Measurements from ENCODE around the gene CNPY1.

The CNPY1 gene

DNA sequence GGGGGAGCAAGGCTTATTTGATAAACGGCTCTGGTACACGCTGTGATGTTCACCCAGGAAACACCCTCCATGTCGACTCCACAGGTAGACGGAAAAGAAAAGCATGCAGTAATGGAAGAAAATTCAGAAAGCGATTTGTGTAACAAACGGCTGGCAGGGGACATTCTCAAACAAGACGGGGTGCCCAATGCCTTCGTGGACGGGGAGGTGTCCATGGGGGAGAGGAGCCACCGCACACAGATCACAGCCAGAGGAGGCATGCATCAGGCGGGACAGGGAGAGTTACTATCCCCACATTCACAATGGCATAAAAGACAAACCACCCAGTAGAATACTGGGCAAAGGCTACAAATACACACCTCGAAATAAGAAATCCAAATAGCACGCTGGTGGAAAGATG lies 20.1 kb downstream of the CNPY1 start:
- Histone ChIP-seq H3K36me3 (ENCODE audit: insufficient read depth, low read length) (no peaks in the 10 kb centered on the region), H2AFZ (ENCODE audit: low read depth, low read length) (no peak overlapping the region), H3K4me1 (ENCODE audit: insufficient read depth, low read length) (no peaks in the 10 kb centered on the region), H3K4me2 (ENCODE audit: insufficient read depth, low read length) (no peak overlapping the region), H3K79me2 (ENCODE audit: insufficient read depth, low read length) (no peaks in the 10 kb centered on the region), H4K20me1 (ENCODE audit: insufficient read depth, low read length) (peaks cover 2% of the 10 kb centered on the region; the same call in 1 of the 2 replicates), H3K27ac (ENCODE audit: low read length) (no peak overlapping the region), H3K27me3 (ENCODE audit: insufficient read depth, low read length, poor library complexity) (peaks cover 7% of the 10 kb centered on the region), H3K4me3 (ENCODE audit: low read depth in 1 of 2, low read length in 2 of 2) (no peak overlapping the region), H3K9me3 (ENCODE audit: insufficient read depth, low read length, severe bottlenecking) (no peaks in the 10 kb centered on the region), H3K9ac (ENCODE audit: low read depth, low read length) (no peak overlapping the region)
- TF ChIP-seq, protein P1, sequence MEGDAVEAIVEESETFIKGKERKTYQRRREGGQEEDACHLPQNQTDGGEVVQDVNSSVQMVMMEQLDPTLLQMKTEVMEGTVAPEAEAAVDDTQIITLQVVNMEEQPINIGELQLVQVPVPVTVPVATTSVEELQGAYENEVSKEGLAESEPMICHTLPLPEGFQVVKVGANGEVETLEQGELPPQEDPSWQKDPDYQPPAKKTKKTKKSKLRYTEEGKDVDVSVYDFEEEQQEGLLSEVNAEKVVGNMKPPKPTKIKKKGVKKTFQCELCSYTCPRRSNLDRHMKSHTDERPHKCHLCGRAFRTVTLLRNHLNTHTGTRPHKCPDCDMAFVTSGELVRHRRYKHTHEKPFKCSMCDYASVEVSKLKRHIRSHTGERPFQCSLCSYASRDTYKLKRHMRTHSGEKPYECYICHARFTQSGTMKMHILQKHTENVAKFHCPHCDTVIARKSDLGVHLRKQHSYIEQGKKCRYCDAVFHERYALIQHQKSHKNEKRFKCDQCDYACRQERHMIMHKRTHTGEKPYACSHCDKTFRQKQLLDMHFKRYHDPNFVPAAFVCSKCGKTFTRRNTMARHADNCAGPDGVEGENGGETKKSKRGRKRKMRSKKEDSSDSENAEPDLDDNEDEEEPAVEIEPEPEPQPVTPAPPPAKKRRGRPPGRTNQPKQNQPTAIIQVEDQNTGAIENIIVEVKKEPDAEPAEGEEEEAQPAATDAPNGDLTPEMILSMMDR (IDR thresholded peaks at IDR 0.05; ENCODE audit: borderline replicate concordance, extremely low read depth, low read length, poor library complexity, severe bottlenecking), result no peak
- TF ChIP-seq EZH2 (IDR thresholded peaks at IDR 0.05; ENCODE audit: borderline replicate concordance, low read depth, low read length, severe bottlenecking), result no peak
- DNase-seq, result no peak
- no peak for ATAC-seq (ENCODE audit: insufficient read depth, low read depth)

DNA sequence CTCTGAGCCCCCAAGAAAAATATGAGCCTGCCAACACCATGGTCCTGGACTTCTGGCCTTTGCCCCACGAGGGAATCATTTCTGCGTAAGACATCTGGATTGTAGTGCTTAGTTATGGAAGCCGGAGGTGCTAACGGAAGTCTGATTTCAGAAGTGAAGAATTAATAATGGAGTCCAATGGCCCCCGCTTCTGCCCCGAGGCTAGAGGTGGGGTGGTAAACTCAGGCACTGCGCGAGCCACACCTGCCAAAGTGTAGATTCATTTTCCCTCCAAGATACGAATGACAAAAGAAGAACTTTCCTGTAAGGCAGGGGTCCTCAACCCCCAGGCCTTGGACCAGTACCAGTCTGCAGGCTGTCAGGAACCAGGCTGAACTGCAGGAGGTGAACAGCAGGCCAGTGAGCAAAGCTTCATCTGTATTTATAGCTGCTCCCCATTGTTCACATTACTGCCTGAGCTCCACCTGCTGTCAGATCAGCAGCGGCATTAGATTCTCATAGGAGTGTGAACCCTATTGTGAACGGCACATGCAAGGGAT lies 22.3 kb downstream of the CNPY1 start:
- TF ChIP-seq, protein P1 (IDR thresholded peaks at IDR 0.05; ENCODE audit: borderline replicate concordance, extremely low read depth, low read length, poor library complexity, severe bottlenecking), result peak; percentile 12
- no peak for TF ChIP-seq EZH2 (IDR thresholded peaks at IDR 0.05; ENCODE audit: borderline replicate concordance, low read depth, low read length, severe bottlenecking)

DNA sequence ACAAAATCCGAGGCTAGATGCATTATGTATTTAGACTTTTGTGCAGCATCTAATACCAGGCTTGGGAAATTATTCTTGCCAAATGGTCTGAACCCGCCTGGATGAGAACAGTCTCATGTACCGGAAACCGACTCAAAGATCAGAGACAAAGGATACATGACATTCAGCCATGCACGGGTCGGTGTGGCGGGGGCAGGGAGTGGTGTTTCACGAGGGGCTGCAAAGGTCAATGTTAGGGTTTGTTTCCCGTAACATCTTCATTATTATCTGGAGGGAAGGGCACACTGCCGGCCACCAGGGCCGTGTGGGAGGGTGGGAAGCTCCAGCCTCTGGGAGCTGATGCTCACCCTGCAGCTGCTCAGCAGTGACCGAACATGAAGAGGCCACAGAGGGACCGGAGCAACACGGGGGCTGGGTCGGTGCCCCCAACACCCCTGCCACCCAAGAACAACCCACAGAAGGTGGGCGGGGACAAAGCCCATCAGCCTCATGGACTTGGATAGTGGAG lies 23.1 kb downstream of the CNPY1 start:
- Histone ChIP-seq H3K27ac (ENCODE audit: low read length) (no peak overlapping the region), H3K4me2 (ENCODE audit: insufficient read depth, low read length) (no peak overlapping the region), H3K36me3 (ENCODE audit: insufficient read depth, low read length) (no peaks in the 10 kb centered on the region), H3K9ac (ENCODE audit: low read depth, low read length) (no peak overlapping the region), H3K9me3 (ENCODE audit: insufficient read depth, low read length, severe bottlenecking) (no peaks in the 10 kb centered on the region), H2AFZ (ENCODE audit: low read depth, low read length) (no peak overlapping the region), H4K20me1 (ENCODE audit: insufficient read depth, low read length) (no peaks in the 10 kb centered on the region), H3K27me3 (ENCODE audit: insufficient read depth, low read length, poor library complexity) (peaks cover 7% of the 10 kb centered on the region), H3K4me3 (ENCODE audit: low read depth in 1 of 2, low read length in 2 of 2) (no peak overlapping the region), H3K4me1 (ENCODE audit: insufficient read depth, low read length) (no peaks in the 10 kb centered on the region), H3K79me2 (ENCODE audit: insufficient read depth, low read length) (no peaks in the 10 kb centered on the region)
- ATAC-seq (ENCODE audit: insufficient read depth, low read depth), result no peak
- no peak for TF ChIP-seq EZH2 (IDR thresholded peaks at IDR 0.05; ENCODE audit: borderline replicate concordance, low read depth, low read length, severe bottlenecking)
- TF ChIP-seq, protein P1 (IDR thresholded peaks at IDR 0.05; ENCODE audit: borderline replicate concordance, extremely low read depth, low read length, poor library complexity, severe bottlenecking), result no peak
- no peak for DNase-seq

More for the DNA sequence above, 22.3 kb downstream of the CNPY1 start:
- H3K79me2 ChIP-seq (ENCODE audit: insufficient read depth, low read length), result no peaks in the 10 kb centered on the region
- ATAC-seq (ENCODE audit: insufficient read depth, low read depth) (no peak), DNase-seq (no peak)
- H2AFZ ChIP-seq (ENCODE audit: low read depth, low read length), result no peak overlapping the region
- H3K27me3 ChIP-seq (ENCODE audit: insufficient read depth, low read length, poor library complexity), result peaks cover 3% of the 10 kb centered on the region
- H4K20me1 ChIP-seq (ENCODE audit: insufficient read depth, low read length), result no peaks in the 10 kb centered on the region
- no peaks in the 10 kb centered on the region for H3K4me1 ChIP-seq (ENCODE audit: insufficient read depth, low read length)
- no peak overlapping the region for H3K4me3 ChIP-seq (ENCODE audit: low read depth in 1 of 2, low read length in 2 of 2)
- no peaks in the 10 kb centered on the region for H3K9me3 ChIP-seq (ENCODE audit: insufficient read depth, low read length, severe bottlenecking)
- H3K4me2 ChIP-seq (ENCODE audit: insufficient read depth, low read length), result no peak overlapping the region
- no peak overlapping the region for H3K27ac ChIP-seq (ENCODE audit: low read length)
- H3K36me3 ChIP-seq (ENCODE audit: insufficient read depth, low read length), result no peaks in the 10 kb centered on the region
- no peak overlapping the region for H3K9ac ChIP-seq (ENCODE audit: low read depth, low read length)

Measured in DND-41 (cell line).